B cell (primary cell): ENCODE results near the gene FGA. TPM values are rescaled to one million over a fixed set of nuclear protein-coding genes. Genes with fewer than 3 reads are reported as not detected.

Experiments used
- ATAC-seq: fragments of 200-7000 bp; cut with Tn5 transposase; one replicate; pipeline ENCODE4 v1.10.0; 2021; ENCODE audit warnings: low read depth, mild to moderate bottlenecking, moderate number of reproducible peaks, moderate library complexity
- CTCF ChIA-PET: fragments of 350-600 bp; sonication (Branson Sonifier 250); formaldehyde crosslinking; loops from one replicate; lab custom pipeline; 2021; ENCODE audit warnings: antibody characterized with exemption, inconsistent platforms; lab: Charles Lee
- POLR2A ChIA-PET: fragments of 350-600 bp; sonication (Branson Sonifier 250); formaldehyde crosslinking; loops from one replicate; lab custom pipeline; 2021; ENCODE audit warnings: antibody characterized with exemption; lab: Charles Lee
- DNase-seq: peaks from one replicate; pipeline ENCODE4 v3.0.0; 2013
- H2AFZ ChIP-seq: 2 replicates; pipeline ENCODE4 v1.6.1; 2012; ENCODE audit warnings: mild to moderate bottlenecking, low read depth, low read length; ENCODE audit not compliant: insufficient read depth, poor library complexity, severe bottlenecking
- H3K27ac ChIP-seq, 2 donors: 1 replicate in 1 of 2; 2 replicates in 1 of 2; pipeline ENCODE4 v1.5.1; 2012 to 2013; ENCODE audit warnings: low read length in 2 of 2, mild to moderate bottlenecking in 2 of 2, moderate library complexity in 1 of 2
- H3K27me3 ChIP-seq, 4 experiments: fragments of 200-600 bp in 1 of 4; sonication (generic) in 1 of 4; replicated peaks in 1 of 4; 1 replicate in 2 of 4; 2 replicates in 2 of 4; pipeline versions ENCODE4 v1.6.1 to v1.7.0; 2013 to 2016; ENCODE audit warnings: low read length in 3 of 4, mild to moderate bottlenecking in 2 of 4, mixed read lengths in 1 of 4, moderate library complexity in 1 of 4; ENCODE audit not compliant: insufficient read depth in 4 of 4, control insufficient read depth in 3 of 4; ENCODE audit errors: control extremely low read depth in 1 of 4
- H3K36me3 ChIP-seq, 2 experiments: replicated peaks in 1 of 2; 1 replicate in 1 of 2; 2 replicates in 1 of 2; pipeline versions ENCODE4 v1.6.1 to v1.7.1; 2013; ENCODE audit warnings: low read length in 1 of 2; ENCODE audit not compliant: insufficient read depth in 2 of 2, control insufficient read depth in 1 of 2; ENCODE audit errors: control extremely low read depth in 1 of 2, extremely low read depth in 1 of 2
- H3K4me1 ChIP-seq, 2 donors: fragments of 200-600 bp in 1 of 2; sonication (generic) in 1 of 2; 1 replicate in 1 of 2; 2 replicates in 1 of 2; pipeline versions ENCODE4 v1.5.1 to v1.6.1; 2013 to 2017; ENCODE audit warnings: low read length in 2 of 2; ENCODE audit not compliant: control insufficient read depth in 2 of 2, insufficient read depth in 2 of 2
- H3K4me2 ChIP-seq: replicated peaks from 2 replicates; pipeline ENCODE3; 2012; ENCODE audit warnings: mild to moderate bottlenecking, low read depth, low read length; ENCODE audit not compliant: poor library complexity, severe bottlenecking
- H3K4me3 ChIP-seq, 5 experiments: fragments of 200-600 bp in 1 of 5; sonication (generic) in 1 of 5; 1 replicate in 3 of 5; 2 replicates in 2 of 5; pipeline versions ENCODE4 v1.5.1 to v1.7.0; 2011 to 2016; ENCODE audit warnings: low read length in 4 of 5, mild to moderate bottlenecking in 4 of 5, low read depth in 2 of 5, control low read depth in 1 of 5, moderate library complexity in 1 of 5; ENCODE audit not compliant: insufficient read depth in 1 of 5; ENCODE audit errors: control extremely low read depth in 1 of 5, extremely low read depth in 1 of 5
- H3K79me2 ChIP-seq: fragments of 200-600 bp; sonication (generic); one replicate; pipeline ENCODE4 v1.6.0; 2016; ENCODE audit warnings: low read length; ENCODE audit not compliant: control insufficient read depth, insufficient read depth
- H3K9ac ChIP-seq: fragments of 200-600 bp; sonication (generic); 2 replicates; pipeline ENCODE4 v1.6.1; 2017; ENCODE audit warnings: mild to moderate bottlenecking, low read length, moderate library complexity
- H3K9me3 ChIP-seq, 3 donors: one replicate each; pipeline versions ENCODE4 v1.6.1 to v1.7.1; 2013; ENCODE audit warnings: low read length in 2 of 3; ENCODE audit not compliant: control insufficient read depth in 2 of 3, insufficient read depth in 1 of 3; ENCODE audit errors: control extremely low read depth in 1 of 3
- H4K20me1 ChIP-seq: 2 replicates; pipeline ENCODE4 v1.6.0; 2012; ENCODE audit warnings: mild to moderate bottlenecking, low read length; ENCODE audit not compliant: insufficient read depth, control insufficient read depth, poor library complexity, severe bottlenecking
- H3K27ac Mint-ChIP-seq: one replicate; pipeline ENCODE4 v1.8.0; 2021; ENCODE audit warnings: mixed read lengths
- H3K27me3 Mint-ChIP-seq: one replicate; pipeline ENCODE4 v1.8.0; 2021; ENCODE audit warnings: mixed read lengths
- H3K4me1 Mint-ChIP-seq: one replicate; pipeline ENCODE4 v1.8.0; 2021; ENCODE audit warnings: mixed read lengths
- H3K4me3 Mint-ChIP-seq: one replicate; pipeline ENCODE4 v1.8.0; 2021; ENCODE audit warnings: mixed read lengths
- H3K9me3 Mint-ChIP-seq: one replicate; pipeline ENCODE4 v1.8.0; 2022; ENCODE audit warnings: mixed read lengths; ENCODE audit not compliant: insufficient read depth
- CTCF ChIP-seq: fragments of 200-600 bp; IDR thresholded peaks from one replicate; pipeline ENCODE4 v1.8.0; 2022; ENCODE audit warnings: antibody characterized with exemption, mild to moderate bottlenecking
- EZH2 ChIP-seq: IDR thresholded peaks from 2 replicates; pipeline ENCODE4 v1.6.1; 2012; ENCODE audit warnings: borderline replicate concordance, low read depth, mild to moderate bottlenecking, moderate library complexity, low read length; ENCODE audit not compliant: insufficient read depth, poor library complexity, severe bottlenecking
- WGBS: methylation state at CpG from one replicate; pipeline ENCODE4 v1.1.5; 2013; ENCODE audit warnings: missing lambda C conversion rate; ENCODE audit not compliant: insufficient coverage; 5-methylcytosine and 5-hydroxymethylcytosine counted together
- intact Hi-C: fragments of 100-400 bp; cut with micrococcal nuclease; formaldehyde crosslinking; loops from one replicate; pipeline ENCODE4 v1.10.0; 2022
- polyA plus RNA-seq: library from polyadenylated mRNA; depleted of rRNA; stranded (reverse); fragments of >200 nt; gene quantifications from 2 replicates; pipeline ENCODE4 v1.2.3, GENCODE V29; 2012
- total RNA-seq, 2 donors: library from RNA; stranded (reverse); fragments of 120-200 nt in 1 of 2; gene quantifications; 1 replicate in 1 of 2; 2 replicates in 1 of 2; pipeline versions ENCODE4 v1.2.3 to v1.2.4, GENCODE V29; 2013 to 2022

FGA gene
- total and polyA plus RNA-seq, 2 donors (not counting 1 experiment from before 2014, with no cell fraction given), result not detected

- no peak overlapping the region for H3K4me2 ChIP-seq
- no peaks in the 10 kb centered on the region for H3K4me1 Mint-ChIP-seq
- no peak overlapping the region for H3K27ac ChIP-seq
- H3K27ac Mint-ChIP-seq, result no peak overlapping the region
- no peak overlapping the region for H3K4me3 Mint-ChIP-seq
- no peak for TF ChIP-seq EZH2
- TF ChIP-seq CTCF, result no peak
- CTCF ChIA-PET, result no interaction called here
- DNase-seq (no peak), ATAC-seq (no peak)
- H2AFZ ChIP-seq, result no peak overlapping the region
- H3K4me3 ChIP-seq, result no peak overlapping the region
- no peaks in the 10 kb centered on the region for H4K20me1 ChIP-seq
- peaks cover 24% of the 10 kb centered on the region for H3K27me3 Mint-ChIP-seq
- H3K9ac ChIP-seq, result no peak overlapping the region
- H3K79me2 ChIP-seq, result no peaks in the 10 kb centered on the region
- no peaks in the 10 kb centered on the region for H3K4me1 ChIP-seq
- POLR2A ChIA-PET, result no interaction called here
- intact Hi-C loops, result no loop called here
- peaks cover 0 to 1% (median 0%) of the 10 kb centered on the region in 3 donors for H3K9me3 ChIP-seq
- peaks cover 0 to 2% (median 0%) of the 10 kb centered on the region in 4 experiments for H3K27me3 ChIP-seq
- no peaks in the 10 kb centered on the region for H3K9me3 Mint-ChIP-seq
- H3K36me3 ChIP-seq, result no peaks in the 10 kb centered on the region
Measured at GRCh38 chr4:154579927-154580326, 10.6 kb downstream of the FGA start.

DNA sequence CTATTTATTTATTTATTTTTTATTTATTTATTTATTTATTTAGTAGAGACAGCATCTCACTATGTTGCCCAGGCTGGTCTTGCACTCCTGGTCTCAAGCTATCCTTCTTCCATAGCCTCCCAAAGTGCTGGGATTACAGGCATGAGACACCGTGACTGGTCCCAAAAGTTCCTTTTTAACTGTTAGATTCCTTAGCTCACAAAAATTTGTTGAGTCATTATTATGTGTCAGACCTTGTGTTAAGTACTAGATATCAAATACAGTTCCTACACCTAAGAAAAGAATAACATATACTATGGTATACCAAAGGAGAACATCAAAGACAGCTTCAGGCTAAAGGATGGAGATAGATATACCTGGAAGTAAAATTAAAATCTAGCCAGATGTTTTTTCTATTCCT lies 11.6 kb downstream of the FGA start:
- H3K9me3 ChIP-seq, result peaks cover 0 to 1% (median 0%) of the 10 kb centered on the region in 3 donors
- intact Hi-C loops, result no loop called here
- ATAC-seq (no peak), DNase-seq (no peak)
- no peak overlapping the region for H3K4me3 Mint-ChIP-seq
- H3K79me2 ChIP-seq, result no peaks in the 10 kb centered on the region
- no peaks in the 10 kb centered on the region for H3K9me3 Mint-ChIP-seq
- TF ChIP-seq CTCF (no peak), EZH2 (no peak)
- no peaks in the 10 kb centered on the region for H3K4me1 Mint-ChIP-seq
- H3K27ac Mint-ChIP-seq, result no peak overlapping the region
- ChIA-PET POLR2A (no interaction called here), CTCF (no interaction called here)
- no peak overlapping the region for H3K9ac ChIP-seq
- H2AFZ ChIP-seq, result no peak overlapping the region
- H3K27me3 ChIP-seq, result peaks cover 0 to under 1% (median 0%) of the 10 kb centered on the region in 4 experiments
- no peak overlapping the region for H3K4me2 ChIP-seq
- H3K27me3 Mint-ChIP-seq, result peaks cover 26% of the 10 kb centered on the region
- H3K36me3 ChIP-seq, result no peaks in the 10 kb centered on the region
- H4K20me1 ChIP-seq, result no peaks in the 10 kb centered on the region
- no peaks in the 10 kb centered on the region for H3K4me1 ChIP-seq
- WGBS, result no CpG with 5 or more reads among the region's 1 CpG
- no peak overlapping the region for H3K4me3 ChIP-seq
- no peak overlapping the region for H3K27ac ChIP-seq
